ENCODE results near the gene SDC3.

DNA sequence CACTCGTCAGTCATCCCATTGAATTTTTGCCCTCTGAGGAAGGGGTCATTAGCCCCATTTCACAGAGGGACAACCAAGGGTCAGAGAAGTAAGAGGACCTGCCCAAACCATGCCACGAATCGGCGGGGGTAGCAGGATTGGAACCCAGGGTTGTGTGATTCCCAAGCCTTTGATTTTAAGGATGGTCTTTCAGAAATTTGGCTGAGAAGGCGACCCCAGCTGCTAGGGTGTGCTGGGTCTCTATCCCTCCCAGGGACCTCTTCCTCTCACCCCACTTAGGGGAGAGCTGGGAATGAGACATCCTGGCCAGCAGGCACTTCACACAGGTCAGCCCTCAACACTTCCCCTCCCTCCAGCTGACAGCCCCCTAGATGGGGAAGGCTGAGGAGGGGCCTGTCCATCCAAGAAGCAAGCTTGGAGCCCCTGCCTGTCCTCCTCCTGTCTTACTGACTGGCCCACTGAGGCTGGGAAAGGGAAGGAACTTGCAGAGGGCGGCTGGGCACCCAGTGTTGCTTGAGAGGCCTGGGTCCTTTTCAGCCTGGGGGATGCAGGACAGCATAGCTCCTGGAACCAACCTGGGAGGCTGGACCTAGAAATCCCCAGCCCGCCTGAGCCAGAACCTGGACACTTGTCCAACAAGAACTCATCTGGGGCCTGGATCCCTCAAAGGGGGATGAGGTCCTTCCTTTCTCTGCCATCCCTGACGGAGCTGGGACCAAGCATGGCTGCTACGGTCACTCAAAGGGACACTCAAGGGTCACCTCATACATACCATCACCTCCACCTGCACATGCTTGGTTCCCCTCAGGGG, 1.7 kb downstream of the SDC3 start:
- TF ChIP-seq, protein P1, sequence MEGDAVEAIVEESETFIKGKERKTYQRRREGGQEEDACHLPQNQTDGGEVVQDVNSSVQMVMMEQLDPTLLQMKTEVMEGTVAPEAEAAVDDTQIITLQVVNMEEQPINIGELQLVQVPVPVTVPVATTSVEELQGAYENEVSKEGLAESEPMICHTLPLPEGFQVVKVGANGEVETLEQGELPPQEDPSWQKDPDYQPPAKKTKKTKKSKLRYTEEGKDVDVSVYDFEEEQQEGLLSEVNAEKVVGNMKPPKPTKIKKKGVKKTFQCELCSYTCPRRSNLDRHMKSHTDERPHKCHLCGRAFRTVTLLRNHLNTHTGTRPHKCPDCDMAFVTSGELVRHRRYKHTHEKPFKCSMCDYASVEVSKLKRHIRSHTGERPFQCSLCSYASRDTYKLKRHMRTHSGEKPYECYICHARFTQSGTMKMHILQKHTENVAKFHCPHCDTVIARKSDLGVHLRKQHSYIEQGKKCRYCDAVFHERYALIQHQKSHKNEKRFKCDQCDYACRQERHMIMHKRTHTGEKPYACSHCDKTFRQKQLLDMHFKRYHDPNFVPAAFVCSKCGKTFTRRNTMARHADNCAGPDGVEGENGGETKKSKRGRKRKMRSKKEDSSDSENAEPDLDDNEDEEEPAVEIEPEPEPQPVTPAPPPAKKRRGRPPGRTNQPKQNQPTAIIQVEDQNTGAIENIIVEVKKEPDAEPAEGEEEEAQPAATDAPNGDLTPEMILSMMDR (IDR thresholded peaks at IDR 0.05; ENCODE audit: control extremely low read depth in 1 of 3, insufficient read depth in 1 of 3, low read depth in 1 of 3, low read length in 3 of 3): no peak
- TF ChIP-seq EGR1 (IDR thresholded peaks at IDR 0.05; ENCODE audit: borderline replicate concordance, low read depth, low read length): no peak
- TF ChIP-seq, protein P2, sequence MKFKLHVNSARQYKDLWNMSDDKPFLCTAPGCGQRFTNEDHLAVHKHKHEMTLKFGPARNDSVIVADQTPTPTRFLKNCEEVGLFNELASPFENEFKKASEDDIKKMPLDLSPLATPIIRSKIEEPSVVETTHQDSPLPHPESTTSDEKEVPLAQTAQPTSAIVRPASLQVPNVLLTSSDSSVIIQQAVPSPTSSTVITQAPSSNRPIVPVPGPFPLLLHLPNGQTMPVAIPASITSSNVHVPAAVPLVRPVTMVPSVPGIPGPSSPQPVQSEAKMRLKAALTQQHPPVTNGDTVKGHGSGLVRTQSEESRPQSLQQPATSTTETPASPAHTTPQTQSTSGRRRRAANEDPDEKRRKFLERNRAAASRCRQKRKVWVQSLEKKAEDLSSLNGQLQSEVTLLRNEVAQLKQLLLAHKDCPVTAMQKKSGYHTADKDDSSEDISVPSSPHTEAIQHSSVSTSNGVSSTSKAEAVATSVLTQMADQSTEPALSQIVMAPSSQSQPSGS (IDR thresholded peaks at IDR 0.05; ENCODE audit: low read length): no peak
- TF ChIP-seq POLR2AphosphoS5 (IDR thresholded peaks at IDR 0.05; ENCODE audit: low read depth, low read length): no peak
- no peak for TF ChIP-seq CHD1 (IDR thresholded peaks at IDR 0.05; ENCODE audit: low read depth, low read length)
- no peak for TF ChIP-seq RXRA (IDR thresholded peaks at IDR 0.05; ENCODE audit: insufficient read depth, low read depth, low read length)
- no peak for TF ChIP-seq POU5F1 (IDR thresholded peaks at IDR 0.05; ENCODE audit: low read depth, low read length)
- TF ChIP-seq JUN (IDR thresholded peaks at IDR 0.05; ENCODE audit: low read depth, low read length): no peak
